ENCODE data around the gene PHLPP1.

Gene PHLPP1

DNA sequence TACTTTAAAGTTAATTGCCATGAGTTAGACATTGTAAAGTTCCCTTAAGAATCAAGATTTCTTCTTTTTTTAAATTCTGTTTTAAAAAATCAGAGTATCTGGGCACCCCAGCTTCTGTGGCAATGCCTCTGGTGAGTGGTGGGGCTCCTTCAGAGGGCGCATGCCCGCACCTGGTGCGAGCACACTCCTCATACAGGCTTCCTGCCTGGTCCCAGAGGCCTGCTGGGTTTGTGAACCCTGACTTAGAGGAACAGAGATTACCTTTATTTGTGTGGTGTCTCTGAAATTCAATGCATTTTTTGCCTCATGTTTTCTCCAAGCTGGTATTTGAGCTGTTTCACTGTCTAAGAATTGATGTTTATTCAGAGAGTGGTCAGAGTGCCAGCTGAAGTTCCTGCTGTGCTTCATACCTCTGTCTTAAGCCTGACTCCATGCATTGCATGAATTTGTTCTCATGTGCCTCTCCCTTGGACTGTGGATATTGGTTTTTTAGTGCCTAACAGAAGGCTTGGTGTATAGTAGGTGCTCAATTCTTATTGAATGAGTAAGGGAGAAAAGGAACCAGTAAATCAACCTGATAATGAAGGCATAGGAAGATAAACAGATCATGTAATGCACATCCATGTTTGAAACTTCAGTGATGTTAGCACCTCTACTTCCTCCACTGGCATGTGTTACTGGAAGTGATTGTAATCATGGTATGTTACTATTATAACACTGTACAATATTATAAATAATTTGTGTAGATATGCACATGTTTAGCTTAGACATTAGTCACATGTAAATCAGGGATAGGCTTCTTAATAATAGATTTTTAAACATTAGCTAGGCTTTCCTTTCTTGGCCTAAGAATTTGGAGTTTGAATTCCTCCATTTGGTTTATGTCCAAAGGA is 29.0 kb downstream of the PHLPP1 start:
- peak; percentile 5 for DNase-seq

DNA sequence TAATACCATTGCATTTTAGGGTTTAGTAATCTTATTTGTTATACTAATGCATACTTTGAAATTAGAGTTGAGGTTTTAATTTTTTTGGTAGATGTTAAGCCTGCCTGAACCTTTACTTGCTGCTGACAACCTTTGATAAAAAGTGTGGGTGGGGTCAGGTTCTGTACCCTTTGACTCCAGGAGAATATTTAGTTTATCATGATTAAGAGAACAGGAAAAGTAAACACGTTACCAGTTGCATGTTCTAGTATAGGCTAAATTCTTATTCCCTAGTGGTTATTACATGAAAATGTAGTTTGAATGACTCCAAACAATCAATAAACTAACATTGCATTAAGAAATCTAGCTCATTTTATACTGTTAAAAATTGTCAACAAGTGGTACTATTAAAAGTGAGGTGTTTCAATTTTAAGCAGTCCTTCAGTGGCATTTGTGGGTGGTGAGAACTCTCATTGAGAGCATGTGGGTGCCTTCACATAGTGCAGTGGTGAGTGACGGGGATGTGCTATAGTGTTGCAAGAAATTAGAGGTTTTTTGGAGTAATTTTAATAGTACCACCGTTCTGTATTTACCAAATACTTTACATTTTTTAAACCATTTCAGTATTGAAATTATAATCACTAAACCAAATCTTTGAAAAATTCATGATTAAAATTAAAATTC is 29.9 kb downstream of the PHLPP1 start:
- H3K36me3 Mint-ChIP-seq (ENCODE audit: low read depth) = peaks cover 2% of the 10 kb centered on the region
- no peak overlapping the region for H3K4me3 Mint-ChIP-seq
- H3K27ac Mint-ChIP-seq = no peak overlapping the region
- H3K27me3 Mint-ChIP-seq = no peaks in the 10 kb centered on the region
- DNase-seq = no peak
- H3K4me1 Mint-ChIP-seq = peaks cover 29% of the 10 kb centered on the region
- peaks cover 4% of the 10 kb centered on the region for H3K9me3 Mint-ChIP-seq
- ATAC-seq = no peak

More for the DNA sequence above, 29.0 kb downstream of the PHLPP1 start:
- peak overlapping the region; percentile 11 for H3K27ac Mint-ChIP-seq
- peaks cover 7% of the 10 kb centered on the region for H3K9me3 Mint-ChIP-seq
- peaks cover 32% of the 10 kb centered on the region for H3K4me1 Mint-ChIP-seq
- peaks cover under 1% of the 10 kb centered on the region for H3K36me3 Mint-ChIP-seq (ENCODE audit: low read depth)
- H3K27me3 Mint-ChIP-seq = no peaks in the 10 kb centered on the region
- H3K4me3 Mint-ChIP-seq = no peak overlapping the region
- no peak for ATAC-seq

DNA sequence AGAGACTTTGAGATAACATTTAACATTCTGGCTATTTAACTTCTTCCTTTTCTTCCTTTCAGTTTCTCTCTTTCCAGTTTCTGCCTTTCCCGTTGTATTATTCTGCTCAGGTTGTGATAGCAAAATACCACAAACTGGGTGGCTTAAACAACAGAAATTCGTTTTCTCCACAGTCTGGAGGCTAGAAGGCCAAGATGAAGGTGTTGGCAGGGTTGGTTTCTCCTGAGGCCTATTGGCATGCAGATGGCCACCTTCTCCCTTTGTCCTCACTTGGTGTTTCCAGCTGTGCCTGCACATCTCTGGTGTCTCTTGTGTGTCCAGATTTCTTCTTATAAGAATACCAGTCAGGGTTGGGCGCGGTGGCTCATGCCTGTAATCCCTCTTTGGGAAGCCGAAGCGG is 34.0 kb downstream of the PHLPP1 start:
- DNase-seq (no peak), ATAC-seq (no peak)
- Mint-ChIP-seq H3K27me3 (no peaks in the 10 kb centered on the region), H3K4me1 (peaks cover 24% of the 10 kb centered on the region), H3K9me3 (peaks cover 4% of the 10 kb centered on the region), H3K4me3 (no peak overlapping the region), H3K36me3 (ENCODE audit: low read depth) (peaks cover 2% of the 10 kb centered on the region), H3K27ac (no peak overlapping the region)

DNA sequence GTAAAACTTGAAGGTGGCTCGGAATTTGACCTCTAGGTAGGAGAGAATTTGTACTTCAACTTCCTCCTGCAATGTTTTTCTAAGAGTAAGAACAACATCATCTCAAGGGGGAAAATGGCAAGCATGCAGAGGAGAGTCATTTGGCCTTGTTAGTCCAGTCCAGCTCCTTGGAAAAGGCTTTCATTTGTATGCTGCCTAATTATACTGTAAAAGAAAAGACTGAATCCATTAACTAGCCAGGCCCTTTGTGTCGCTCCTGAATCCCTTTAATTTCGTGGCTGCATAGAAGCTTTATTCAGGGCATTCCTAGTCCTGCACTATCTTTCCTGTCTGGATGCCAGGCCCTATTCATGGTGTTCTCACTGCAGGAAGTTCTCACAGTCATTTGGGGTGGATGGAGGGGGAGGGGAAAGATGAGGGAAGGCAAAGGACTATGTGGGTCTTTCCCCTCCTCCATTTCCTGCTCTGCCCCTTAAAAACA is 36.0 kb downstream of the PHLPP1 start:
- DNase-seq (no peak), ATAC-seq (no peak)
- H3K4me1 Mint-ChIP-seq = peaks cover 13% of the 10 kb centered on the region
- peaks cover 2% of the 10 kb centered on the region for H3K36me3 Mint-ChIP-seq (ENCODE audit: low read depth)
- H3K4me3 Mint-ChIP-seq = no peak overlapping the region
- no peak overlapping the region for H3K27ac Mint-ChIP-seq
- peaks cover 8% of the 10 kb centered on the region for H3K9me3 Mint-ChIP-seq
- no peaks in the 10 kb centered on the region for H3K27me3 Mint-ChIP-seq

DNA sequence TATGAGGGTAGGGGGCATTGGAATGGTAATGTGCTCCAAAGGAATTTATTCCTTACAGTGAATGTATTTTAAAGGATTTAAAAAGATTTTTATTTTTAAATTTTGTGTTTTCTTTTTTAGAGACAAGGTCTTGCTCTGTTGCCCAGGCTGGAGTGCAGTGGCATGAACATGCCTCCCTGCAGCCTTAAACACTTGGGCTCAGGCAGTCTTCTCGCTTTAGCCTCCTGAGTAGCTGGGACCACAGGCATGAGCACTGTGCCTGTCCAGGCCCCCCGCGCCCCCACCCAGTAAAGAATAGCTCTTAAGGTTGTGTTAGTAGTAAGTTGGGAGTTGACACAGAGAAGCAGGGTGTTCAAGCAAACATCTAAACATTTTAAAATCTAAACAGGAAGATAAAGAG is 36.6 kb downstream of the PHLPP1 start:
- DNase-seq (no peak), ATAC-seq (no peak)
- Mint-ChIP-seq H3K36me3 (ENCODE audit: low read depth) (peaks cover 2% of the 10 kb centered on the region), H3K27ac (no peak overlapping the region), H3K9me3 (peaks cover 8% of the 10 kb centered on the region), H3K4me1 (peaks cover 13% of the 10 kb centered on the region), H3K4me3 (no peak overlapping the region), H3K27me3 (no peaks in the 10 kb centered on the region)

DNA sequence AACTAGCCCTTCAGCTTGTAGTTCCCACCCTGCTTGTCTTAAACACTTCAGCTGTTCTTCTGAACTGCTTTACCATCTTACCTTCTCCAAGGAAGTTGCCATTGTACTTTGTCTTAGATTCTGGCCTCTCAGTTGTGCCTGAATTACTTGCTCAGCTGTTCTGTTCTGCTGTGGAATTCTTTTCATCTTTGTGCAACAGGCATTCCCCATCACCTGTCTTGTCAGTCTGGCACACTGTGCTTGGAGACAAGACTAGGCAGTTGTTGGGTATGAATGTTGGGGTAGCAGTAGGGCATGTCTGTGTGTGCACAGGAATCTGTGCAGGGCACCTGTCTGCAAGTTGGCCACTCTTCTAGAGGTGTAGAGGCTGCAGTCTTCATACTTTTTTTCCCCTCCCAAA is 38.7 kb downstream of the PHLPP1 start:
- H3K4me1 Mint-ChIP-seq = peaks cover 16% of the 10 kb centered on the region
- DNase-seq = no peak
- H3K9me3 Mint-ChIP-seq = peaks cover 4% of the 10 kb centered on the region
- no peak for ATAC-seq
- peaks cover 2% of the 10 kb centered on the region for H3K36me3 Mint-ChIP-seq (ENCODE audit: low read depth)
- no peak overlapping the region for H3K27ac Mint-ChIP-seq
- no peaks in the 10 kb centered on the region for H3K27me3 Mint-ChIP-seq
- H3K4me3 Mint-ChIP-seq = no peak overlapping the region

DNA sequence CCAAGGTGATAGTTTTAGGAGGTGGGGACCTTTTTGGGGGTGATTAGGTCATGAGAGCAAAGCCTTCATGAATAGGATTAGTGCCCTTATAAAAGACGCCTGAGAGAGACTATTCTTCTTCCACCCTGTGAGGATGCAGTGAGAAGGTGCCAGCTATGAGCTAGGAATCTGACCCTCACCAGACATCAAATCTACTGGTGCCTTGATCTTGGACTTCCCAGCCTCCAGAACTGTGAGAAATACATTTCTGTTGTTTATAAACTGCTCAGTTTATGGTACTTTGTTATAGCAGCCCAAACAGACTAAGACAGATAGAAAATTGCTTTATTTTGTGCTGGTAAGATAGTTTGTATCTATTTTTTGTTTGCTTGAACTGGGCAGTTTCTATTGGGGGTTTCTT is 40.1 kb downstream of the PHLPP1 start:
- no peaks in the 10 kb centered on the region for H3K36me3 Mint-ChIP-seq (ENCODE audit: low read depth)
- H3K27me3 Mint-ChIP-seq = no peaks in the 10 kb centered on the region
- ATAC-seq = no peak
- H3K4me1 Mint-ChIP-seq = peaks cover 15% of the 10 kb centered on the region
- no peak overlapping the region for H3K4me3 Mint-ChIP-seq
- H3K9me3 Mint-ChIP-seq = peaks cover 4% of the 10 kb centered on the region
- no peak for DNase-seq
- H3K27ac Mint-ChIP-seq = no peak overlapping the region

DNA sequence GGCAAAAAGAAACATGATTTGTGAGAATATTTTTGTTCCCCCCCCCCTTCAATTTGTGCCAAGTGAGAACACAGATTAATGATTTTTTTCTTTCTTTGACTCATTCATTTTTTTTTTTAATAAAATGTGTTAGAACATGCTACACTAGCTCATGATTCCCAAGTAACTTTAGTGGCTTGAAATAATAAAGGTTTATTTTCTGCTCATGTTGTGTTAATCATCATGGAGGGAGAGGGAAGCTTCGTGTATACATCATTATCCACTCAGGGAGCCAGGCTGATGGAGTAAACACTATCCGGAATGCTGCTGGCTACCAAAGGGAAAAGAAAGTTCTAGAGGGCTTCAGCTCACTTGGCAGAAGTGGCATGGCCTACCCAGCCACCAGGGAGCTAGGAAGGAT is 40.6 kb downstream of the PHLPP1 start:
- no peaks in the 10 kb centered on the region for H3K27me3 Mint-ChIP-seq
- no peaks in the 10 kb centered on the region for H3K36me3 Mint-ChIP-seq (ENCODE audit: low read depth)
- H3K9me3 Mint-ChIP-seq = peaks cover 4% of the 10 kb centered on the region
- no peak for ATAC-seq
- no peak overlapping the region for H3K27ac Mint-ChIP-seq
- H3K4me3 Mint-ChIP-seq = no peak overlapping the region
- DNase-seq = no peak
- H3K4me1 Mint-ChIP-seq = peaks cover 10% of the 10 kb centered on the region

DNA sequence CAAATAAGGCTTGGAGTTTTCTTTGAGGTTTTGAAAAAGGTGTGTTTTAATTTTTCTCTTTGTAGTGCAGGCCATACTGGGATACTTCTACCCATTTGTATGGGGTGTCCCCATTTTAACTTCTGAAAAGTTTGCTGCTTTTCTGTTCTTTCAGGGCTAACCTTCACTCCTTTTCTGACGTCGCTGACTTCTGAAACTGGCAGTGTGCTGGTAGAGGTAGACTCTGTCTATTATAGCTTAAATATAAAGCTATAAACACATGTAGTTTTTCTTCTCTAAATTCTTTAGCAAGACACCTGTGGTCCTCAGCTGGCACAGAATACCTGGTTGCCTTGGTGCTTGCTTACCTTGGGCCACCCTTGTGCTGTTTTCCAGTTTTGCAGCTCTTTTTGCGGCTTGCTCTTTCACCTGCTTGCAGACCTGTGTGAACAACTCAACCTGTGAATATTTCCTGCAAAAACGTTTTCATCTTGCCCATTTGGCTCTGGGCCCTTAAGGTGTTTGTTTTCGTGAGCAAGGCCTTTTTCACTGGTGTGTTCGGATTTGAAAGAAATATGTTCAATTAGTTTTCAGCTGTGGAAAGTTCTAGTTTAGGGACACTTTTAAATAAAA is 42.2 kb downstream of the PHLPP1 start:
- Mint-ChIP-seq H3K36me3 (ENCODE audit: low read depth) (no peaks in the 10 kb centered on the region), H3K27me3 (no peaks in the 10 kb centered on the region), H3K4me1 (peaks cover 3% of the 10 kb centered on the region), H3K4me3 (no peak overlapping the region), H3K9me3 (peaks cover 4% of the 10 kb centered on the region), H3K27ac (no peak overlapping the region)
- no peak for DNase-seq
- no peak for ATAC-seq

DNA sequence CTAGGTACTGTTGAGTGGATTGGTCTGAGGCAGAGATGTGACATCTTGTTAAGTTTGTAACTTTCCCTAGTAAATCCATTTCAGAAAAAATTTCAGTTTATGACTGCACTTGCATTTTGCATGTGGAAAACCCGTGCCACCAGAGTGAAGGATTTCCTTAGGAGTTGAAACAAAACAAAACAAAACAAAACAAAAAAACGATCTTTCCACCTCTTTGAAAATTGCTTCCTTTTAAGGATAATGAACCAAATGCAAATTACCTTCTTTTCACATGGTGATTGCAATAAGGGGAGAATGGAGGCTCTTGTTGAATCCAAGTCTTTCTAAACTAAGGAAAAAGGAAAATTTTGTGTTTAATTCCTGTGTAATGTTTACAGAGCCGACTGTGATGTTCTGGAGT is 43.2 kb downstream of the PHLPP1 start:
- Mint-ChIP-seq H3K27ac (no peak overlapping the region), H3K4me1 (peaks cover 3% of the 10 kb centered on the region), H3K9me3 (peaks cover 4% of the 10 kb centered on the region), H3K27me3 (no peaks in the 10 kb centered on the region), H3K4me3 (no peak overlapping the region), H3K36me3 (ENCODE audit: low read depth) (no peaks in the 10 kb centered on the region)
- no peak for DNase-seq
- no peak for ATAC-seq

DNA sequence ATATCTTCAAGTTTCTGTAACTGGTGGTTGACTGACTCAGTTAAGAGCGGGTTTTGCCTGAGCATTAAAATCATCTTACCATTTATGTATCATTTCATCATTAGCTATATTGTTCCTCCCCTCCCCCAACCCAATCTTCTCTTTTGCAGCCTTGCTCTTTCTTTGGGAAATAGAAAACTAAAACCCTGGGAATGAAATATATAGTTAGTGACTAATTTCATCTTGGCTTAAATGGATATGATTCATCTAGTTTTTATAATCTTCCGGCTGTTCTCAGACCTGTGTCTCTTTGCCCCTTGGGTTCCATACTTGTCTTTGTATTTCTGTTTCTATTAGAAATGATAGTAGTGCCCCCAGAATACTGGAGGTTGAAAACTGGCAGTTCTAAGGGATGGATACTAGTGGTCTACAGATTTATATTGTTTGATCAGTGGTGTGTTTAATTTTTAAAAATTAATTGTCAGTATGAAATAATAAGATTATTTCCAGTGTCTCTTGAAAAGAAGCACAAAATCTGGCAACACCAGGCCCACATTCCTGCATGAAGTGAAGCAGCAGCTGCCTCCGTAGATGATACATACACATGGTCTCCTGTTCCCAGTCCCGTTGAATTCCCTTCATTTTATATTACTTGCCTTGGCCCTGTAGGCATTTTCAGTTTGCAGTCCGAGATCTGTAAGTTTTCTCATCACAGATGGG is 44.5 kb downstream of the PHLPP1 start:
- no peak for DNase-seq
- no peak for ATAC-seq

DNA sequence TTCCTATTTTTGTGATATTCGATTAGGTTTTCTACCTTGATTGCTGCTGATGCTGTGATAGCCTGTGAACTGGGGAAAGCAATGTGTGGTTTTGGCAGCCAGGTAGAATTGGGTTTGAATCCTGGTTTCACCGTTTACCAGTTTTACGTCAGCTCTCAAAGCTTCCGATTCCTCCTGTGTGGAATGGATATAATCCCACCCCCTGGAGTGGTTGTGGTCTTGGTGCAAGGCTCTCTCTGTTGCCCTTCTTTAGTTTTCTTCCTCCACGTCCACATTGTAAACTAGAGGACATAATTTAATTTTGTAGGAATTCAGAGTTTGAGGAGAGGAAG is 45.0 kb downstream of the PHLPP1 start:
- H3K9me3 Mint-ChIP-seq = no peaks in the 10 kb centered on the region
- H3K36me3 Mint-ChIP-seq (ENCODE audit: low read depth) = no peaks in the 10 kb centered on the region
- no peak overlapping the region for H3K27ac Mint-ChIP-seq
- peaks cover 3% of the 10 kb centered on the region for H3K4me1 Mint-ChIP-seq
- H3K27me3 Mint-ChIP-seq = no peaks in the 10 kb centered on the region
- no peak for ATAC-seq
- DNase-seq = no peak
- no peak overlapping the region for H3K4me3 Mint-ChIP-seq

More for the DNA sequence above, 44.5 kb downstream of the PHLPP1 start:
- H3K4me3 Mint-ChIP-seq = no peak overlapping the region
- H3K4me1 Mint-ChIP-seq = peaks cover 3% of the 10 kb centered on the region
- no peaks in the 10 kb centered on the region for H3K27me3 Mint-ChIP-seq
- H3K9me3 Mint-ChIP-seq = peaks cover 4% of the 10 kb centered on the region
- H3K27ac Mint-ChIP-seq = no peak overlapping the region
- no peaks in the 10 kb centered on the region for H3K36me3 Mint-ChIP-seq (ENCODE audit: low read depth)

DNA sequence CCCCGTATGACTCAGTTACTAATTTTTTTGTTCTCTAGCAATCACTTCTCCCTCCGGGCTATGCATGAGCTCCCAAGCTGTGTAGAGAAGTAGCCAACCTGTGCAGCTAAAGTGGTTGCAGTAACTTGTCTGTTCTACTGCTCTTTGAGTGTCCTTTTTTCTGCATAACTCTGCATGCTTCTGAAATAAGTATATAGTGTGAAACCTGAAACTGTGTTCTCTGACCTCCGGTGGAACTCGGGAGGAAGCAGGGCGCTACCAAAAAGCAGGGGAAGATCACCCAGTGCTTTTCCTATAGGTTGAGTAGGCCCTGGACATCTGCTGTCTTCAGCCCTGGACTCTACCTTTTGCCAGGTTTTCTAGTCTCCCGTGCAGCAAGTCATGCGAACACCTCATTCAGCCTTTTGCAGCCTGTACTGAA is 47.8 kb downstream of the PHLPP1 start:
- ATAC-seq = no peak
- DNase-seq = no peak
- Mint-ChIP-seq H3K9me3 (no peaks in the 10 kb centered on the region), H3K27ac (no peak overlapping the region), H3K4me3 (no peak overlapping the region), H3K4me1 (peaks cover 17% of the 10 kb centered on the region), H3K36me3 (ENCODE audit: low read depth) (no peaks in the 10 kb centered on the region), H3K27me3 (no peaks in the 10 kb centered on the region)

DNA sequence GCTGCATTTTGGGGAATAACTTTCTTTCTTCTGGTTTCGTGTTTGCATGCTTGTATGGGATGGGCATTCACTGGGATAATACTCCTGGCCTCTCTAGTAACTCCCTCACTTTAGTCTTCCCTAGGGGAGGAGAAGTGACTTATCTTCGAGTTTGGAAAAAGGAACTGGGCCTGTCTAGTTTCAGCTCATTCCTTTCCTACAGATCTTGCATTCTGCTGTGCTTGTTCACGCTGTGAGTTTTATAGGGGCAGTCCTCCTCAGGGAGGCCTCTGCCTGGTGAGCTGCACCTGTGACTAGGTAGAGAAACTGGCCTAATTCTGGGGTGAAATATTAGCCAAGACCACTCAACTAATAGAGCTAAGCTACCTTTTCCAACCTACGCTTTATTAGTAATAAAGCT is 50.9 kb downstream of the PHLPP1 start:
- ATAC-seq = no peak
- Mint-ChIP-seq H3K27ac (no peak overlapping the region), H3K27me3 (no peaks in the 10 kb centered on the region), H3K9me3 (no peaks in the 10 kb centered on the region), H3K4me3 (no peak overlapping the region), H3K36me3 (ENCODE audit: low read depth) (no peaks in the 10 kb centered on the region), H3K4me1 (peaks cover 22% of the 10 kb centered on the region)
- DNase-seq = no peak
